Progenitor cell of endocrine pancreas (in vitro differentiated cells): ENCODE measurements around the gene NRP1. TPM values are rescaled to one million over a fixed set of nuclear protein-coding genes. Genes with fewer than 3 reads are reported as not detected.

Experiments used
- DNase-seq: peaks from one replicate; pipeline ENCODE4 v3.0.0; 2021; ENCODE audit warnings: low spot score; ENCODE audit not compliant: unreplicated experiment
- H3K27ac Mint-ChIP-seq: 2 replicates; pipeline ENCODE4 v1.8.0; 2021; ENCODE audit warnings: mild to moderate bottlenecking, moderate library complexity, mixed read lengths
- H3K27me3 Mint-ChIP-seq: 2 replicates; pipeline ENCODE4 v1.8.0; 2021; ENCODE audit warnings: mixed read lengths
- H3K36me3 Mint-ChIP-seq: 2 replicates; pipeline ENCODE4 v1.8.0; 2022; ENCODE audit warnings: mixed read lengths; ENCODE audit not compliant: insufficient read depth
- H3K4me1 Mint-ChIP-seq: 2 replicates; pipeline ENCODE4 v1.8.0; 2021; ENCODE audit warnings: low read depth, mixed read lengths
- H3K4me3 Mint-ChIP-seq: 2 replicates; pipeline ENCODE4 v1.8.0; 2021; ENCODE audit warnings: low read depth, mild to moderate bottlenecking, moderate library complexity, mixed read lengths
- H3K9me3 Mint-ChIP-seq: 2 replicates; pipeline ENCODE4 v1.8.0; 2021; ENCODE audit warnings: low read depth, mixed read lengths
- total RNA-seq: library from RNA; stranded (reverse); gene quantifications from 2 replicates; pipeline ENCODE4 v1.2.1, GENCODE V29; 2021
- TF ChIP-seq, protein P1 (sequence below): fragments of 200-600 bp; sonication (generic); IDR thresholded peaks from one replicate; pipeline ENCODE4 v1.5.0; 2021; ENCODE audit warnings: antibody characterized with exemption, mild to moderate bottlenecking; ENCODE audit not compliant: unreplicated experiment

Gene NRP1
- total RNA-seq, 1 donor from 2014 or later = 33.4 TPM

DNA sequence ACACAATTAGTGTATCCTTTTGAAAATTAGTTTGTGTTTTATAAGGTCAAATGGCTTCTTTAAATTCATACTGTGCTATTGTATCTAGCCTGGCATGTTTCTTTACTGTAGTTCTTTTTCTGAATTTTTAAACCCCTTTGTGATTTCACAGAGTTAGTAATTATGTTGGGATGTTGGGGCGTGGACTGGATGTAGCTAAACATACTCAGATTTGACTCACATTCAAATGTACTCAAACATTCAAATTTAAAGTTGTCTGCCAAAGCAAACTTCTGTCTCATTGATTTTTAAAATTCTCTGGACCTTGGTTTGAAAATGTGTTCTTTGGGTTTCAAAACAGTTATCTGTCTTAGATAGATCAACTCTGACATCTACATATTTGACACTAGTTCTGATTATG lies 7.2 kb upstream of the NRP1 start:
- no peaks in the 10 kb centered on the region for H3K36me3 Mint-ChIP-seq
- no peak overlapping the region for H3K27ac Mint-ChIP-seq
- peaks cover 3% of the 10 kb centered on the region for H3K9me3 Mint-ChIP-seq
- peaks cover 27% of the 10 kb centered on the region for H3K27me3 Mint-ChIP-seq
- no peak for DNase-seq
- no peak overlapping the region for H3K4me3 Mint-ChIP-seq
- TF ChIP-seq, protein P1, sequence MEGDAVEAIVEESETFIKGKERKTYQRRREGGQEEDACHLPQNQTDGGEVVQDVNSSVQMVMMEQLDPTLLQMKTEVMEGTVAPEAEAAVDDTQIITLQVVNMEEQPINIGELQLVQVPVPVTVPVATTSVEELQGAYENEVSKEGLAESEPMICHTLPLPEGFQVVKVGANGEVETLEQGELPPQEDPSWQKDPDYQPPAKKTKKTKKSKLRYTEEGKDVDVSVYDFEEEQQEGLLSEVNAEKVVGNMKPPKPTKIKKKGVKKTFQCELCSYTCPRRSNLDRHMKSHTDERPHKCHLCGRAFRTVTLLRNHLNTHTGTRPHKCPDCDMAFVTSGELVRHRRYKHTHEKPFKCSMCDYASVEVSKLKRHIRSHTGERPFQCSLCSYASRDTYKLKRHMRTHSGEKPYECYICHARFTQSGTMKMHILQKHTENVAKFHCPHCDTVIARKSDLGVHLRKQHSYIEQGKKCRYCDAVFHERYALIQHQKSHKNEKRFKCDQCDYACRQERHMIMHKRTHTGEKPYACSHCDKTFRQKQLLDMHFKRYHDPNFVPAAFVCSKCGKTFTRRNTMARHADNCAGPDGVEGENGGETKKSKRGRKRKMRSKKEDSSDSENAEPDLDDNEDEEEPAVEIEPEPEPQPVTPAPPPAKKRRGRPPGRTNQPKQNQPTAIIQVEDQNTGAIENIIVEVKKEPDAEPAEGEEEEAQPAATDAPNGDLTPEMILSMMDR = no peak
- peaks cover 5% of the 10 kb centered on the region for H3K4me1 Mint-ChIP-seq

DNA sequence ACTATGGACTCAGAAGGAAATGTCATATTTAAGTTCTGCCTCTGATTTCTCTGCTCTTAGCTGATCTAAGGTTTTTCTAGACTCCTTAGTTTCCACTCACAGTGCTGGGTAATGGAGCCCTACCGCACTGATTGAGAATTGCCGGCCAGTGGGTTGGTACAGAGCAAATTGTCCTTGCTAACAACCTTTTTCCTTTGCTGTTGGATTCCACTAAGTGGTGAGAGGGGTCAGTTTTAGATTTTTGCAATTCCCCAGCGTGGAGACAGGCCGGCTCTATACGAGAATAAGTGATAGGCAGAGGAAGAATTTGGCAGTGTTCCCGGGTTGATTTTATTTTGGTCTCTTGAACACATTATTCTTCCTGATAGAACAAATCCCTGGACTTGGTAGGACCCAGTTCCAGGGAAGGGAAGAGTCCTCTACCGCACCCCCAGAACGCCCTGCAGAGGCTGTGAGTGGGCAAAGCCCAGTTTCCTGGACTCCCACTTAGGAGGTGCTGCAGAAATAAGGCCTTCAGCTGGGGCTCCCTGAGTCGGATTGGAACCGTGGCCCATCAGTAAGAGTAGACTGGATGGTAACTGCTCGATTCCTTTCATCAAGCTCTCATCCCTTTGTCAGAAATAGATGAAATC lies 3.0 kb upstream of the NRP1 start:
- H3K4me1 Mint-ChIP-seq = peaks cover 17% of the 10 kb centered on the region
- H3K9me3 Mint-ChIP-seq = no peaks in the 10 kb centered on the region
- H3K27me3 Mint-ChIP-seq = peaks cover 13% of the 10 kb centered on the region
- DNase-seq = no peak
- TF ChIP-seq, protein P1 = peak; percentile 37
- peak overlapping the region; percentile 95 for H3K27ac Mint-ChIP-seq
- H3K36me3 Mint-ChIP-seq = no peaks in the 10 kb centered on the region
- peak overlapping the region; percentile 83 for H3K4me3 Mint-ChIP-seq

DNA sequence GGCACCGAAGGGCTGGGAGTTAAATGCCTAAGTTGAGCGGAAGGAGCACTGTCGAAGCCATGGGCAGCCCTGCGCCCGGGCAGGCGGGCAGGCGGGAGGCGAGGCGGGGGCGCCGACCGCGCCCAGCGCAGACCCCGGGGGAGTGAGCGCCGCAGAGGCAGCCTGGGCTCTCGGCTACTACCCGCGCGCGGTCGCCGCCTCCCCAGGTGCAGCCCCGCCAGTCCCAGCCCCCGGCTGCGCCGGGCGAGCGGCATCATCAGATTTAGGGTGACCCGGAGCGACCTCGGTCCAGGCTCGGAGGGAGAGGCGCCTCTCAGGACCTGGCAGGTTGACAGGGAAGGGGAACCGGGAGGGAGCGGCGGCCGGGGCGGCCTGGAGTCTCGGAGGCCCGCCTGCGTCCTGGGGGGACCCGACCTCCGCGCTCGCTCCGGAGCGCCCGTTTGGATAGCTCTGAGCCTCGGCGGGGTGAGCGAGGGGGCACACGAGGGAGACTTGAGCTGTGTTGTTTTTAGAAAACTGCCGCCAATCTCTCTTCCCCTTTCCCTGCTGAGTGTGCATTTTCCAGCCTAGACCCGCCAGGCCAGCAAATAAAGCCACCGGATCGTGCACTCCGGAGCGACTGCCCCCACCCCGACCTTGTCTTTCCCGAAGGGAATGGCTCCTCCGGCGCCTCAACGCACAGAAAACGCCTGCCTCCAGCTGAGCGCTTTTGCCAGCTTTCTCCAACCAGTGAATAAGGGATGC lies 2.3 kb upstream of the NRP1 start:
- H3K4me3 Mint-ChIP-seq = peak overlapping the region; percentile 83
- no peaks in the 10 kb centered on the region for H3K9me3 Mint-ChIP-seq
- peak overlapping the region; percentile 95 for H3K27ac Mint-ChIP-seq
- peaks cover 13% of the 10 kb centered on the region for H3K27me3 Mint-ChIP-seq
- peaks cover 21% of the 10 kb centered on the region for H3K4me1 Mint-ChIP-seq
- TF ChIP-seq, protein P1 = no peak
- H3K36me3 Mint-ChIP-seq = no peaks in the 10 kb centered on the region
- peak; percentile 28 for DNase-seq

DNA sequence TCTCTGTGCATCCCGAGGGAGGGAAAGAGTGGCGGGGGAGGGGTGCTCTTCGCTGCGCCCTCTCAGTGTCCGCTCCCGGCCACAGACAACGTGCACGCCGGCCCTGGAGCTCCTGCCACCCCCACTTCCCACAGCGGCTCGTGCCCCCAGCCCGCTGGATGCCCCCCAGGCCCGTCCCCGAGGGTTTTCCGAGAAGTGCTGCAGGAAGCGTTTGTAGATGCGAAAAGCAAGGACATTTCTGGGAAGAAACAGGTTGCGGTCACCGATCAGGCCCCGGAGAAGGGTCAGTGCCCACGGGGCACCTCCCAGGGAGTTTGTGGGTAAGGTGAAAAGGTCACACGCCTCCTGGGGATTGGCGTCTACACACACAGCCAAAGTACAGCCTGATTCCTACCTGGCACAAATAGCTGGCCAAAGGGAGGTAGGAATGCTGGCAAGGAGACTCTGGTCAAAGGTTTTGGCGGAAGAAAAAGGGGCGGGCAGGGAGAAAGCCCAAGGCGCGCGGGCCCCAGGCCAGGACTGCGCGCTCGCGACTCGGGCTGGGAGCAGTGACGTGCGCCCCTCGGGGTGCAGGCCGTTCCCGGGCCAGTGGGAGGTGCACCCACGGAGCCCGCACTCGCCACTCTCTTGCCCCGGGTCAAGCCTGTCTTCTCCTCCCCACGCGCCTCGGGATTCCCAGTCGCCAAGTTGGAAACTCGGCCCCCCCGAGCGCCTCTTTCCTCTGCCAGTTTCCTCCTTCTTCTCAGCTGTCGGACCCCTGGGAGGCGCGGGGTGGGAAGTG lies 1.5 kb upstream of the NRP1 start:
- peak; percentile 37 for DNase-seq
- Mint-ChIP-seq H3K27me3 (peaks cover 13% of the 10 kb centered on the region), H3K4me1 (peaks cover 26% of the 10 kb centered on the region), H3K9me3 (no peaks in the 10 kb centered on the region), H3K27ac (no peak overlapping the region), H3K36me3 (no peaks in the 10 kb centered on the region), H3K4me3 (peak overlapping the region; percentile 75)
- TF ChIP-seq, protein P1 = no peak

DNA sequence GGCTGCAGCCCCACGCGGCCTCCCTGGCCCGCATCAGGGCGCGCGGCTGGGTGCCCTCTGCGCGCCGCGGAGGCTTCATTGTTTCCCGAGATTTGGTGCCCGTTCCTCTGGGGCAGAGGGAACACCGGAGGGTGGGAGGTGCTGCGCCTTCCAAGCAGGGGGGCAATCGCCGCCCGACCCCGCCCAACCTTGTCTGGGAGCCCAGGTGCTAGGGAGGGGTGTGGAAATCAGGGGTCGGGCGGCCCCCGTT lies 1.0 kb upstream of the NRP1 start:
- no peaks in the 10 kb centered on the region for H3K9me3 Mint-ChIP-seq
- peaks cover 30% of the 10 kb centered on the region for H3K4me1 Mint-ChIP-seq
- no peak overlapping the region for H3K27ac Mint-ChIP-seq
- TF ChIP-seq, protein P1 = no peak
- H3K4me3 Mint-ChIP-seq = peak overlapping the region; percentile 75
- H3K36me3 Mint-ChIP-seq = no peaks in the 10 kb centered on the region
- peak; percentile 18 for DNase-seq
- H3K27me3 Mint-ChIP-seq = peaks cover 11% of the 10 kb centered on the region
